Coronary artery (tissue), 2 donors: ENCODE data around the gene HOXC9.
A peak's percentile ranks its signal among the peaks of the same experiment; 100 is the strongest.

ENCODE experiments used
- DNase-seq: peaks from one replicate; pipeline ENCODE4 v3.0.0-alpha.2; 2017; ENCODE audit warnings: low spot score
- H3K27ac ChIP-seq, 2 donors: fragments of 200-600 bp; sonication (generic); one replicate each; pipeline ENCODE4 v1.5.1; 2016 to 2019
- H3K4me3 ChIP-seq: fragments of 200-600 bp; sonication (generic); 2 replicates; pipeline ENCODE4 v1.5.1; 2016; ENCODE audit warnings: mild to moderate bottlenecking, moderate library complexity
- TF ChIP-seq, protein P1 (sequence below): fragments of 200-600 bp; sonication (generic); IDR thresholded peaks from one replicate; pipeline ENCODE4 v1.5.1; 2019; ENCODE audit warnings: antibody characterized with exemption

HOXC9 gene

DNA sequence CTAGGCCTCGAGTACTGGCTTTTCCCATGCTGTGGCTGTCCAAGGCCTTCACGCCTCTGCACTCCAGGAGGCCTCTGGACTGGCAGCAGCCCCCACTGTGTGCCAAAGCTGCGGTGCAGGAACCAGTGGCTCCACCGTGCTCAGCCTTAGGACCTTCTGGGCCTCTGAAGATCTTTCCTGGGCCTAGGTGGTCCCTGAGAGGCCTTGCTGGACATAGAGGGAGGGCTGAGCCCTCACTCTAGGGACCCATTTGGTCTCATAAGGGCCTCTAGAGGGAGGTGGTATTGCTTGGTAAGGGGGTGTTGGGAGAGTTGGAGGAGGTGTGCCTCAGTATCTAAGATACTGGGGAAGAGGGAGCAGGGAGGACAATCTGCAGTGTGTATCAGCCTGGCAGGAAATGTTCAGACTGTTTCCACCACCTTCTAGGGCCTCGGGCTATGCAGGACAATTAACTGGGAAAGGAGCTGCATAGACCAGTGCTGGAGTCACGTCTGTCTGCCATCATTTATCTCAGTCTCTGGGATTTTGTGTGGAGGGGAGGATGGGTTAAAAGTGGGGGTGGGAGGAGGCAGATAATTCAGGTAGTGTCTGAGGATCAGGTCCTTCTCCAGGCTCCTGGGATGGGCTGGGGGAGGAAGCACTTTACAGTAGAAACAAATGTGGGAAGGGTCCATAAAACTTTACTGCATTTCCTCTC lies 35.8 kb downstream of the HOXC9 start:
- Histone ChIP-seq H3K27ac (no peak overlapping the region), H3K4me3 (no peak overlapping the region)
- TF ChIP-seq, protein P1, sequence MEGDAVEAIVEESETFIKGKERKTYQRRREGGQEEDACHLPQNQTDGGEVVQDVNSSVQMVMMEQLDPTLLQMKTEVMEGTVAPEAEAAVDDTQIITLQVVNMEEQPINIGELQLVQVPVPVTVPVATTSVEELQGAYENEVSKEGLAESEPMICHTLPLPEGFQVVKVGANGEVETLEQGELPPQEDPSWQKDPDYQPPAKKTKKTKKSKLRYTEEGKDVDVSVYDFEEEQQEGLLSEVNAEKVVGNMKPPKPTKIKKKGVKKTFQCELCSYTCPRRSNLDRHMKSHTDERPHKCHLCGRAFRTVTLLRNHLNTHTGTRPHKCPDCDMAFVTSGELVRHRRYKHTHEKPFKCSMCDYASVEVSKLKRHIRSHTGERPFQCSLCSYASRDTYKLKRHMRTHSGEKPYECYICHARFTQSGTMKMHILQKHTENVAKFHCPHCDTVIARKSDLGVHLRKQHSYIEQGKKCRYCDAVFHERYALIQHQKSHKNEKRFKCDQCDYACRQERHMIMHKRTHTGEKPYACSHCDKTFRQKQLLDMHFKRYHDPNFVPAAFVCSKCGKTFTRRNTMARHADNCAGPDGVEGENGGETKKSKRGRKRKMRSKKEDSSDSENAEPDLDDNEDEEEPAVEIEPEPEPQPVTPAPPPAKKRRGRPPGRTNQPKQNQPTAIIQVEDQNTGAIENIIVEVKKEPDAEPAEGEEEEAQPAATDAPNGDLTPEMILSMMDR: no peak
- DNase-seq: no peak

DNA sequence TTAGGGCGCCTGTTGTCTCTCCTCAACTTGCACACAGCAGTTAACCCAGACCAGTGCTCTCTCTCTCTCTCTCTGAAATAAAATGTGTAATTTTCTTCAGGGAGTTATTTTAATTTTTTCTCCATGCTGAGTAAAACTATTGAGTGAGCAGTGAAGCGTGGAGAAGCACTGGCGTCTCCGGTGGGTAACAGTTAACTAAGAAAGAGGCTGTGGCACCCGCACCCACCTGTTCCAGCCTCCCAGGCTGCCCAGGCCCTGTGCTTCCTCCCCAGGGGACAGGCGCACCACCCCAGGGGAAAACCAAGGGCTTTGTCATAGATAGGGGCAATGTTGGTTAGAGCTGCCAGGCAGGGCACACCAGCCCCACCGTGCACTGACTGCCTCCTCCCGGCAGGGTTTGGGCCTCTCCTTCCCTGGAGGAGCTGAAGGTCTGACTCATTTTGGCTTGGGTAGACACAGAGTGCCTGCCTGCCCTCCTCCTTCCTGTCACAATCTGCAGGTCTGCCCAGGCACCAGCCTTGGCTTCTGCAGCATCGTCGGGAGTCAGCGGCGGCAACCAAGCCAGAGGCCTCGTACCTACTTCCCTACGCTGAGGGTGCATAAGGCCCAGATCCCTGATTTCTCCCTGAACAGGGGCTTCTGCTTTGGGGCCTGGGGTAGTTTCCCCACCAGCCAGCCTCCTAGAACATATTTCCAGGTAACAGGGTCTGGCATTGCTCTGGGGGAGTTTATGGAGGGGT lies 36.8 kb downstream of the HOXC9 start:
- TF ChIP-seq, protein P1: no peak
- Histone ChIP-seq H3K27ac (no peak overlapping the region), H3K4me3 (no peak overlapping the region)
- no peak for DNase-seq

DNA sequence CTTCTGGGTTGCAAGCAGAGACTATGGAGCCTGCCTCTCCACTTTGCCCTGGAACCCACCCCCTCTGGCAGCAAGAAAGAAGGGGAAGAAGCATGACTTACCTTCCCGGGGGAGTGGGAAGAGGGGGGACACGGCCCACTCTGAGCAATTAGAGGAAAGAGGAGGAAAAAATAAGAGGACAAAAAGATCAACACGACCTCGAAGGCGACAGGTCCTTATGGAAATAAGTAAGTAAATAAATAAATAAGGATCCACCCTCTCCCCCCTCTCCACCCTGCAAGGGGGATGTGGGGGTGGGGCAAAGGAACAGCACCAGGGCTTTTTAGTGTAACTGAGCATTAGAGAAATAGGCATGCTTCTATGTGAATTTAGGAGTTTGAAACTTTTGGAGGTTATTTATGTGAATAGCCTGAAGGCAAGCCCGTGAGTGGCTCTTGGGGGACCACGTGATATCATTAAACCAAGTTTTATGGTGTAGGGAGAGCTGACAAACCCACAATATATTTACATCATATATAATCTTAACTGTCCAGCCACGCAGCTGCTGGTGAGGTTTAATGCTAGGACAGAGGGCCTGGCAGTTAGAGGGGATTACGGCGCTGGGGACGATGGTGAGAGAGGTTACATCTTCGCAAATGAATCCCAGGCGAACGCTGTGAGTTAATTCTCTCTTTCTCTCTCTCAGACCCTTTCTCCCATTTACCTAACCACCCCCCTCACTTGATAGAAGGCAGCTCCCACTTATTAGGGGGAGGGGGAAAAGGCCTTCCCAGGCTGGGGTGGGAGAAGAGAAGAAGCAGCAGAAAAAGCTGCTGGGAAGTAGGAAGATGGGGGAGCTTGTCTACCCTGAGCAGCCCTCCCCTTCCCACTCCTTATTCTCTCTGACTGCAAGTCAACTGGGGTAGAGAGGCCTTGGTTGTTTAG lies 37.7 kb downstream of the HOXC9 start:
- Histone ChIP-seq H3K27ac (no peak overlapping the region), H3K4me3 (no peak overlapping the region)
- no peak for DNase-seq
- TF ChIP-seq, protein P1: no peak

DNA sequence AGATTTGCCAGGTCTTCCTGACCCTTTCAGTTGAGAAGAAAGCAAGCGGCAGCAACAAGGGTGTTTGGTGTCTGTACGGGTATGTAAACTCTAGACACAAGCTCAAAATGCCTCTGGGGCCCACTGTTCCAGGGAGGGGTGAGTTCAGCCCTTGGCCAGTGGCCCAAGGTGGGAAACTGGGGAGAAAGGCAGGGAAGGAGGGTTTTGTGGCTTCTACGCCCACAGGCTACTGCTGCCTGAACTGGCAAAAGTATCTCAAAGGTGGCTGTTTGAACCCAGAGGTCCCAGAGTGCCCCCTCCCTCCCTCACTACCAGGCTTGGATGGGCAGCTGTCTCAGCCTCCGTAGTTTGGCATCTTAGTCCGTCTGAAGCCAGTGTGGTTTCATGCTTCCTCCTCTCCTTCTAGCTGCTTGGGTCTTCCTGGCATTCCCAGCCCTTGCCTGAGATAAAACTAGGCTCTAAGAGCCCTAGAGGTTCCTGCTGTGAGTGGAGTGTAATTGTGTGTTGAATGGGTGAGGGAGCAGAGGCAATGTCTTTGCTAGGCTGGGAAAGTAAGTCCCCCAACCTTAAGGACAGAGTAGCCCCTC lies 38.4 kb downstream of the HOXC9 start:
- Histone ChIP-seq H3K27ac (no peak overlapping the region), H3K4me3 (no peak overlapping the region)
- TF ChIP-seq, protein P1: no peak
- no peak for DNase-seq

DNA sequence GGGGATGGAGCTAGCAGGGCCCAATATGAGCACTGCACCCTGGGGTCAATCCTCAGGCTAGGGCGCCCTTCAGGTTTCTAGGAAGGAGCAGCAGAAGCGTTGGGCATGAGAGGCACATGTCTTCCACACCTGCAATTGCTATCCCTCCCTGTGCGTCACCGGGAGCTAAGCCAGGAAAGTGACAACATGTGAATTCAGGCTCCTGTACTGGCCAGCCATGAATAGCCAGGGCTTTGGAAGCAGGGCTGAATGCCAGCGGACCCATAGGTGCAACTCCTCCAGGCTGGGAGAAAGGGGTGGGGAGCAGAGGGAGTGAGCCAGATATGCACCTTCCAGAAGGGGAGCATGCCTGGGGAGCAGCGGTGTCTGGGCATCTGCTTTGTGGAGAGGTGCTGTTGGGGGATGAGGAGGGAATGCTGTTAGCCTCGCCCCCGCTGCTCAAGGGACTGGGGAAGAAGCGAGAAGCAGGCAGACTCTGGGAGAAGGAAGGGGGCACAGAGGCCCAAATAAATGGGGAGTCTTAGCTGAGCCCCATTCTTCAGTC lies 39.0 kb downstream of the HOXC9 start:
- H3K27ac ChIP-seq: peak overlapping the region in 1 of 2 donors; percentile 1
- H3K4me3 ChIP-seq: no peak overlapping the region
- no peak for DNase-seq
- TF ChIP-seq, protein P1: no peak

DNA sequence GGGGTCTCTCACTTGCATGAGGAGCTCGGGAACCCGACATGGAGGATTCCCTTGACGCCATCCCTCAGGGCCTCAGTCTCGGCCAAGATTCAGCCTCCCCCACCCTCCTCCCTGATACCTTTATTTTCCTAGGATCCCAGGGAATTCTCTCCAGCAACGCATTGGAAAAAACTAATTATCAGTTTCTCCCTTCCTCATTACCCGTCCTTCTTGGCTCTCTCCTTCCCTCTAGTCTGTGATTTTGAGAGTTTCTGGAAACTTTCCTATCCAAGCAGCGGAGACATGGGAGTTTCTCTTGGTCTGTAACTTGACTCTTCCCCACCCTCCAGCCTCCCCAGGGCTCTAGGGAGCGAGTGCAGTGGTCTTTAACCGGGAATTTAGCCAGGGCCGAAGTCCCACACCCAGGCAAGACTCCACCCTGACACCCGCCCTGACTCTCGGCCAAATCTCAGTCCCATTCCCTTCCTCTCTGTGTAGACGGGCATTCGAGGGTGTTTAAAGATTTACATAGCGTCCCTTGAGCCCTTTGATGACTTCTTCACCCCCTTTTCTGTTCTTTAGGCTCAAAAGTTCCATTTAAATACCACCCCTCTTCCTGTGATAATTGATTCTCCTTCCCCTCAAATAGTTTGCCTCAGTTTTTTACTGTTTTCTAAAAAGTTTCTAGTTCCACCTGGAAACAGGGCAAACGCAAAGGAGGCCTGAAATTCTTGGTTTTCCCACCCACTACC lies 39.6 kb downstream of the HOXC9 start:
- Histone ChIP-seq H3K27ac (peak overlapping the region in 1 of 2 donors; percentile 1), H3K4me3 (no peak overlapping the region)
- no peak for DNase-seq
- TF ChIP-seq, protein P1: no peak
